Posterior vena cava (tissue), 2 donors: ENCODE results near the gene PLEKHF1. TPM values are rescaled to one million over a fixed set of nuclear protein-coding genes. Genes with fewer than 3 reads are reported as not detected.
"Not testable (repeated sequence)": the region's sequence is repeated elsewhere in the genome, so short reads cannot be mapped to it uniquely, and the experiment has no call there.

Source experiments
- DNase-seq: peaks from one replicate; pipeline ENCODE4 v3.0.0-alpha.2; 2020; ENCODE audit warnings: low spot score
- intact Hi-C, 2 donors: fragments of 100-400 bp; cut with DNase I; formaldehyde crosslinking; loops; one replicate each; pipeline versions ENCODE4 v1.14.1 to v1.14.2; 2022 to 2023
- long read RNA-seq, 2 donors: library from polyadenylated mRNA; unstranded; transcript quantifications; one replicate each; pipeline ENCODE4 v2.0.0, GENCODE V29; 2020 to 2021
- total RNA-seq, 2 donors: library from RNA; stranded (reverse); fragmentation: NEBNext Ultra II Directional; extraction: Animal tissue kit (Norgen Biotek cat#: 25700); gene quantifications; one replicate each; pipeline ENCODE4 v1.2.1, GENCODE V29; 2021
- donor health status: DM: yes; HTN: yes; CAD: no.
- donor health status: DM: yes; HTN: yes; CAD: no.

The PLEKHF1 gene, protein sequence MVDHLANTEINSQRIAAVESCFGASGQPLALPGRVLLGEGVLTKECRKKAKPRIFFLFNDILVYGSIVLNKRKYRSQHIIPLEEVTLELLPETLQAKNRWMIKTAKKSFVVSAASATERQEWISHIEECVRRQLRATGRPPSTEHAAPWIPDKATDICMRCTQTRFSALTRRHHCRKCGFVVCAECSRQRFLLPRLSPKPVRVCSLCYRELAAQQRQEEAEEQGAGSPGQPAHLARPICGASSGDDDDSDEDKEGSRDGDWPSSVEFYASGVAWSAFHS
- total RNA-seq, result 10 to 100 TPM; 20.7 to 21.0 TPM
- long read RNA-seq, donor 1, transcript PLEKHF1-201 (2 exons, 2,084 nt), result major isoform, 21 of 28 reads
- long read RNA-seq, donor 1, partial matches to known transcripts, result 0 of 28 reads
- long read RNA-seq, donor 1, other reads (novel, unspliced or antisense), result 3 of 28 reads
- long read RNA-seq, donor 2, transcript PLEKHF1-203 (2 exons, 543 nt), result minor isoform, 5 of 211 reads
- long read RNA-seq, donor 2, transcript PLEKHF1-204 (2 exons, 1,357 nt), result minor isoform, 48 of 211 reads
- long read RNA-seq, donor 2, transcript PLEKHF1-201 (2 exons, 2,084 nt), result major isoform, 144 of 211 reads
- long read RNA-seq, donor 2, partial matches to known transcripts, result 13 of 211 reads
- long read RNA-seq, donor 2, other reads (novel, unspliced or antisense), result 1 of 211 reads

DNA sequence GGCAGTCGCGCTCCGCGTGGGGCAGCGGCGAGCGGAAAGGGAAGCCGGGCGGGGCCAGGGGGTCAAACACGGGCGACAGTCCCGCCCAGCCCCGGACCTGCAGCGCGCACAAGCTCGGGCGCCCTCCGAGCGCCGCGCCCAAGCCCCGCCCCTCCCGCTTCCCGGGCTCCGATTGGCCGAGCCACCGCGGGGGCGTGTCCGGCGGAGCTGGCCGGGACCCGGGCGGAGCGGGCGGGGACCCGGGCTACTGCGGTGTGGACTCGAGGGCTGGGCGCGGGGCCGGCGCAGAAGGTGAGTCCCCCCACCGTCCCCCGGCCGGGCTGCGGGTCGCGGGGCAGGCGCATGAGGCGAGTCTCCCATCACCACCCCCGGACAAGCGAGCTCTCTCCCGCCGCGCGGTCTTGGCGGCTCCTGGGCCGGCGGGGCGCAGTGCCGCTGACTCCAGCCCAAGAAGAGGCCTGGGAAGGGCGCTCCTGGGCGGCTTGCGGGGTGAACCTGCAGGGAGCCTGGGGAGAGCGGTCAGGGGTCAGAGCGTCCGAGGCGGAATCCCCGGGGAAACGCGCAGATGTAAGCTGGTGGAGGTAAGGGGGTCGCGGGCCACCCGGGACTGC, at the start of gene PLEKHF1:
PLEKHF1 (plus strand) TSS at position 247 of the 611 bp plus-strand sequence. CDS start 8,379 bp downstream, outside the sequence.
- intact Hi-C loops, result loop anchor here in 1 of 2 donors (5.0 kb wide), 1 partner anchor 47 kb away; no protein-coding TSS in a partner anchor
- DNase-seq, result peak; percentile 96

DNA sequence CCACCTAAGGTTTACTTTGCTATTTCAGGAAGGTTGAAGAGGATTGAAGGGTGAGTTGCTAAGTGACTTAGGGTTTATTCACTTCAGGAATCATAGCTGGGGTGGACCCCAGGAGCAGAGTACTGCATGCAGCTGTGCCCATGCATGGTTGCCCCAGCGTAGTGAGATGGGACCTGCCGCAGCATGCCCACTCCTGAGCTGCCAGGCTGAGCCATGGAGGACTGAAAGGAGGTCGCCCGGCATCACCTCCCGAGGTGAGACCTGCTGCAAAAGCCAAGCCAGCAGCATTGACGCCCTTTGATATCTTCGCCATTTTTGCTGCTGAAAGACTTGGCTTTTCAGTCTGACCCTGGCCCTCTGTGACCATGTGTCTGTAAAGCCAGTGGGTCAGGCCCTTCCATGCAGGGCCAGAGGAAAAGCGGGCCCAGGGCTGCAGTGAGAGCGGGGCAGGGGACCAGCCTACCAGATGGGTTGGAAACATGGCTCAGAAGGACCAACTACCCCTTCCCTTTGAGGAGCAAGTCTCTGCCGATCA, 49.3 kb upstream of the PLEKHF1 start:
- intact Hi-C loops, result no loop called here

DNA sequence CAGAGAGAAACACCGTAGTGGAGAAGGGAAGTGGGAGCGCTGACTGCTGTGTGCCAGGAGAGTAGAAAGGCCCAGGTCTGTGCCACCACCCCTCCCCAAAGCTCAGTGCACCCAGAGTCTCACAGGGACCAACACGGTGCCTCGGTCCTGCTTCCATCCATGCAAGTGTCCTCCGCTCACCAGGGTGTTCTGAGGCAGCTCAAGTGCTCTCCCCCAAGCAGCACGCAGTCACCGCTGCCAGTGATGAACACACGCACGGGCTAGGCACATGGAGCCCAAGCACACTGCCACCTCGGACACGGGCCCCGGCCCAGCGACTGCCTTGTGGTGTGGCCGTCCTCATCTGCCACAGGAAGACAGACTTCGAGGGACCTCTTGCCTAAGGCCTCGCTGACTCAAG, 48.7 kb upstream of the PLEKHF1 start:
- intact Hi-C loops, result no loop called here
- no peak for DNase-seq

More for the DNA sequence above, 49.3 kb upstream of the PLEKHF1 start:
- no peak for DNase-seq

DNA sequence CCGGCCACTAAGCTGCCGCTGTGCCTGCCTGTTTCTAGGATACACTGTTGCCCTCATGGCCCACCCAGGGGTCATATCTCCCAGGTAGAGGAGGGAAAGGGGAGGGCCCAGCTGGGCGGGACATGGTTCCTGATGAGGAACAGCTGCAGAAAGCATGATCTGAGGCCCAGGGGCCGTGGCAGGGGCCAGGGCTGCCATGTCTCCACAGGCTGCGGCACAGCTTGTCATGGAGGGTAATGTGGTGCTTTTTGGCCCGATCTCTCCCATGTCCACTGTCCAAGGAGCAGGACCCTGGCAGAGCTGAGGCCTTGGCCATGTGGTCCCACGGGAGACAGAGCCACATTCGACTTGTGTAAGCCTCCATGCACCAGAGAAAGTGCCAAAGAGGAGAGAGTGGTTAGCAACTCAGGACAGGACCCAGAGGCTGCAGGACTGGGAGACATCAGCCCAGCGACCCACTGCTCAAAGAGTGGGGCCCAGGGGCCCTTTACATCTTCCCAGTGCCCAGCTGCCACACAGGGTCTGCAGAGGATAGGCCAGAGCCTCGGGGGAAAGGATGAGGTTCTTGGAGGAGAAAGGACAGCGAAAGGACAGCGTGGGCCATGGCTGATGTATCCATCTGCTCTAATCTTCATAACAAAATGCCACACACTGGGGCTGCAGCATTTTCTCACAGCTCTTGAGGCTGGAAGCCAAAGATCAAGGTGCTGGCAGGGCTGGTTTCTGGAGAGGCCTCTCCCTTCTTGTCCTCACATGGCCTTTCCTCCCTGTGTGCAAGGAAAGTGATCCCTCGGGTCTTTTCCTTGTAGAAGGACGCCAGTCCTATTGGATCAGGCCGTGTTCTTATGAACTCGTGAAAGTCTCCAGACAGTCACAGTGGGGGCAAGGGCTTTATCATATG, 47.6 kb upstream of the PLEKHF1 start:
- intact Hi-C loops, result no loop called here
- peak; percentile 59 for DNase-seq

DNA sequence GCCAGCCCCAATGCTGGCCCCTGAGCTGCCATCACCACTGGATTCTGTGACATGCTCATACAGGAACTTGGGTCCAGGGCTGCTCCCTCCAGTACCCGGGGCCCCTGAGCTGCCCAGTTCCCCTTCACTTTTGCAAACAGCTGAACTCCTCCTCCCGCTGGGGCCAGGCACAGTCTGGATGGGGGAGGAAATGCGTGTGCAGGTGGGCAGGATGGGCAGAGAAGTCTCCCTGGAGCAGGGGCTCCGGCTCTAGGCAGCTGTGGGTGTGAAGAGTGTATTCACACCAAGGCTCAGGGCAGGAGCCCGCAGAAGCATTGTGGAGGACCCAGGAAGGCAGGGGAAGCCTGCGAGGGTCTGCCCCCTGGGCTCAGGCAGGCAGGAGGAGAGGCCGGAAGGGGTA, 46.8 kb upstream of the PLEKHF1 start:
- peak; percentile 66 for DNase-seq
- intact Hi-C loops, result no loop called here

DNA sequence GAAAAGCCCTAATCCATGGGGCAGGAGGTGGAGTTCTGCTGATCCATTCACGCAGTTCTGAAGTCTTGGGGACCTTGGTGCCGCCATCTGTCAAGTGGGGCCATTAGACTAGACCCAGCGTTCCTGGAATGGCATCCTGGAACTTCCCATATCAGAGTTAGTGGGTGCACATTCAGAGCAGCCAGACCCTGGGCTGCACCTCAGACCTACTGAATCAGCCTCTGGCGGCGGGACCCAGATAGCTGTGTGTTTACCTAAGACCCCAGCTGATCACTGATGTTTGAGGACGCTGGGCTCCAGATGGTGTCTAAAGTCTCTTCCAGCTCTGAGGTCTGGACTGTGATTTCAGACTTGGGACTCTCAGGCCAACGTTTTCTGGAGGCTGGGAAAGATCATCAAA, 46.4 kb upstream of the PLEKHF1 start:
- no peak for DNase-seq
- intact Hi-C loops, result no loop called here

DNA sequence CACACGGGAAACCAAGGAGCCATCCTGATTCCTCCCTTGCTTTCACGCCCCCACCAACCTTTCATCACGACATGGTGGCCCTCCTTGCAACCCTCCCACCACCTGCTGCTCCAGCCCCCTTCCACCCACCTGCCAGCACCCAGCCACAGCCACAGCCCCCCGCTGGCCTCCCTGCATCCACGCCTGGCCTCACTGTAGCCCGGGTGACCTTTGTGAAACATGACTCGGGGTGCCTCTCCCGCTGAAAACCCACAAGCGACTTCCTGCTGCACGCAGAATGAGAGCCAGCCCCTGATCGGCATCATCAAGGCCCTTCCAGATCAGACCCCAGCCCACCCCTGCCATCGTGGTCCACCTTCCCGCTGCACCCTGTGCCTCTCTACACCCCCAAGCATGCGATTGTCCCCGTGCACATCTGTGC, 44.3 kb upstream of the PLEKHF1 start:
- no peak for DNase-seq

DNA sequence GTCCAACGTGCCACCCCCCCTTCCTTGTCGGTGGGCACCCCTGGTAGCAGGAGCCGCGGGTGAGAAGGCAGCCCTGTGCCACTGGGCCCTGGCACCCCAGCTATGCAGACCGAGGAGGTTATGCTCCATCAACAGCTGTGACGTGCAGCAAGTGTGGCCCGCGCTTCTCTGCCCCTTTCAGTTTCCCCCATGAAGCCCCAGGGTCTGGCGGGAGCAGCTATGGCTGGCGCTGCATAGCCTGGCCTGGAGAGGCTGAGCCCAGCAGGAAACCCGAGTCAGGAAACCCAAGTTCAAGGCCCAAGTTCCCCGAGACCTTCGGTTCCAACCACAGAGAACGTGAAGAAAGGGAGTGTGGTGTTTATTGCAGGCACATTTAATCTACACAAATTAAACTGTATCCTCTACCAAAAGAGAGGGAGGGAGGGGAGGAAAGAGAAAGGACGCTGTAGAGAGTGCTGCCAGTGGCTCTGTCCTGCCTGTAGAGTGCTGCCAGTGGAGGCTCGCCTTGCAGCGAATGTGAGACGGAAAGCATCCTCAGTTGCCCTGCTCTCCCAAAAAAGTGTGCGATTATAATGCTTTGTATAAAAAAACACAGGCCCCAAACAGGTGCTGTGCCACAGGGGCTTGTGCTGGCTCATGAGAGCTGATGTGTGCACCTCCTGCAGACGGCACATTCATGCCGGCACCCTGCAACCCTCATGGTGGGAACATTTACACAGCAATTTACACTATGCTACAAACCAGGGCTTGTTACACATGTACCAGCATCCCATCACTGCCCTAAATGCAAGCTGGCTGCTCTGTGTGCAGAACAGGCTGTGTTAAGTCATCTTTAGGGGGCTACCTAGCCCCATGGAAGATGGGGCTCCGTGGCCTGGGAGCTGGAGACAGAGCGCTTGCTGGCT, 42.8 kb upstream of the PLEKHF1 start:
- DNase-seq, result no peak
- intact Hi-C loops, result no loop called here

More for the DNA sequence above, 44.3 kb upstream of the PLEKHF1 start:
- intact Hi-C loops, result no loop called here

DNA sequence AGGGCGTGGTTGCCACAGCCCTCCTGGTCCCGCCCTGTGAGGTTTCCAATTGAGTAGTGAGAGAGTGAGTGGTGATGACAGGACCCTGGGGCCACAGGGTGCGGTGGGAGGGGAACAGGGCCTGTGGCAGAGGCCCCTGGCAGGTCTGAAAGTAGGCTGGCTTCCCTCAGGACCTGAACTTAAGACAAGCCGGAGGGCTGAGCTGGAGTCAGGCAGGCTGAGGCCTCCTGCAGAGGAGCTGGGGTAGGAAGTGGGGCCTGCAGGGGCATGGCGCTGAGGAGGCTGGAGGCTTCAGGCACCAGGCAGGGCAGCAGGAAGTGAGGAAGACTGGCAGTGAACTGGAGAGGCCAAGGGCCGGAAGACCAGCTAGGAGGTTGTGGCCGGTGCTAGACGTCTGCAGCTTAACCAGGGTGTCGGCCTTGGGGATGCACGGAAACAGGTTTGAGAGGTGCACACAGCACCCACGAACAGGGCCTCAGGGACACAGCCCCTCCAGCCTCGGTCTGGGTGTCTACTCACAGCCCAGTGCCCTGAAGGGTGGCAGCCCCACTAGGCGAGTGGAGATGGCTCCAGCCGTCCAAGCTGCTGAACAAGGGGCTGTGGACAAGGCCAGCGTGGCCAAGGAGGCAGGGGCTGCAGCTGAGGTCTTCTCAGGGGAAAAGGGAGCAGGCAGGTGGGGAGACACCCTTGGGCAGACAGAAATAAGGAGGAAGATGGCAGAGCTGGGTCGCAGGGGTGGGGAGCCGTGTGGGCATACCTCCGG, 41.4 kb upstream of the PLEKHF1 start:
- intact Hi-C loops, result no loop called here
- no peak for DNase-seq

DNA sequence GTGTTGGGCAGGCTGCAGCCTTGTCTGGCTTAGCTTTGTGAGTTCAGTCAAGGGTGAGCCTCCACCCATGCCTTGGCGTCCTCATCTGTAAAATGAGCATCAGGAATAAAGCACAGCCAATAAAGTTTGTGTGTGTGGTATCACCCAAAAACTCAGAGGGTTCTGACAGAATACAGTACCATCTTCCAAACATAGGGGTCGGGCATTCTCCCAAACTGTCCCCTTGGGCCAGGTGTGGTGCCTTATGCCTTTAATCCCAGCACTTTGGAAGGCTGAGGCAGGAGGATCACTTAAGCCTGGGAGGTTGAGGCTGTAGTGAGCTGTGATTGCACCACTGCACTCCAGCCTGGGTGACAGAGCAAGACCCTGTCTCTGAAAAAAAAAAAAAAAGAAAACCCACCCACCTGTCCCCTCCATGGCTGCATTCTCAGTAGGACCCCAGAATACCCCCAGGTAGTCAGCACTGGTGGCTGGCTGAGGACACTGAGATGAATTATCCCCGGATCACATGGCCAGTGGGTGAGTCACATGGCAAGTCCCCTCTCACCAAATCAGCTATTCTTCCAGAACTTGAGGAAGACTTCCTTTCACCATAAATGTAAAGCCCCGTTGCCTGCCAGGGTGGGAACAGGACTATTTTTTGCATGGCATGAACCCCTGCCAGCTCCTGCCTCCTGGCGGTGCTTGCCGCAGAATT, 40.6 kb upstream of the PLEKHF1 start:
- peak; percentile 28 for DNase-seq

DNA sequence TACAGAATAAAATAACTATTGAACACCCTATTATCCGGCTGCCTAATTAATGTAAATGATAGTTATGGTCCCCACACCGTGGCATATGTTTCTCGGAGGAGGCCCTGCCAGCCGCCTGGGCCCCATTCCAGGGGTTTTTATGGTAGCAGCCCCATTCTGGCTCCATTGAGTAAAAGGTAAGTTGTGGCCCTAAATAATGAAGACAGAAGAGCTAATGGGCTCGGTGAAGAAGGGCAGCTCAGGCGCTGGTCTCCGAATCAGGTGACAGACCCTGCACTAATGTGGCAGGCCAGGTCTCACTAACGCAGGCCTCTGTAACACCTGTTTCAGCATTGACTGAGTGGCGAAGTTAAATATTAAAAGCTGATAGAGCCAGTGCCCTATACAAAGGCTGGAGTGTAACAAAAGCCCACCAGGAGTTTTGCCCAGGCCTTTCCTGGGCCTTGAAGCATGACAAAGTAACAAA, 40.0 kb upstream of the PLEKHF1 start:
- intact Hi-C loops, result no loop called here
- peak; percentile 34 for DNase-seq

More for the DNA sequence above, 40.6 kb upstream of the PLEKHF1 start:
- intact Hi-C loops, result no loop called here

DNA sequence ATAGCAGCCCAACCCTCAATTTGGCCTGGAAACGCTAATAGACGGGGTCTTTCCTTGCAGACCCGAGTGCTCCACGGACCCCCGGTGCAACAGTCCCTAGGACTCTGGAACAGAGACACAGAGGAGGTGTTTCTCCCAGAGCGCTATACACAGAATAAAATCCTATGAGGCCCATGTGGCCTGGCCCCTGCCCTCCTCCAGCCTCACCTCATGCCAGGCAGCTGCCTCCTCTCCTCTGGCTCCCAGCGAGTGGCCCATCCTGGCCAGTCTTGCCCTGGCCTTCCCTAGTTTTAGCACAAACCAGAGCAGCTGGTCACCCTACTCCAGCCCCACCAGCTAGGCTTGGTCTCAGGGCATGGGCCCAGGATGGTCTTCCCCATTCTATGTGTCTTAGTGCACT, 38.9 kb upstream of the PLEKHF1 start:
- intact Hi-C loops, result no loop called here
- DNase-seq, result peak; percentile 66

DNA sequence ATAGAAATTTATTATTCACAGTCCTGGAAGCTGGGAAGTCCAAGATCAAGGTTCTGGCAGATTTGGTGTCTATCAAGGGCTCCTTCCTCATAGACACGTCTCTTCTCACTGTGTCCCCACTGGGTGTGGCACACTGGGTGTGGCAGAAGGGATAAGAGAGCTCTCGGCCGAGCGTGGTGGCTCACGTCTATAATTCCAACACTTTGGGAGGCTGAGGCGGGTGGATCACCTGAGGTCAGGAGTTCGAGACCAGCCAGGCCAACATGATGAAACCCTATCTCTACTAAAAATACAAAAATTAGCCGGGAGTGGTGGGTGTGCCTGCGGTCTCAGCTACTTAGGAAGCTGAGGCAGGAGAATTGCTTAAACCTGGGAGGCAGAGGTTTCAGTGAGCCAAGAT, 38.4 kb upstream of the PLEKHF1 start:
- intact Hi-C loops, result not testable (repeated sequence)
- peak; percentile 40 for DNase-seq

DNA sequence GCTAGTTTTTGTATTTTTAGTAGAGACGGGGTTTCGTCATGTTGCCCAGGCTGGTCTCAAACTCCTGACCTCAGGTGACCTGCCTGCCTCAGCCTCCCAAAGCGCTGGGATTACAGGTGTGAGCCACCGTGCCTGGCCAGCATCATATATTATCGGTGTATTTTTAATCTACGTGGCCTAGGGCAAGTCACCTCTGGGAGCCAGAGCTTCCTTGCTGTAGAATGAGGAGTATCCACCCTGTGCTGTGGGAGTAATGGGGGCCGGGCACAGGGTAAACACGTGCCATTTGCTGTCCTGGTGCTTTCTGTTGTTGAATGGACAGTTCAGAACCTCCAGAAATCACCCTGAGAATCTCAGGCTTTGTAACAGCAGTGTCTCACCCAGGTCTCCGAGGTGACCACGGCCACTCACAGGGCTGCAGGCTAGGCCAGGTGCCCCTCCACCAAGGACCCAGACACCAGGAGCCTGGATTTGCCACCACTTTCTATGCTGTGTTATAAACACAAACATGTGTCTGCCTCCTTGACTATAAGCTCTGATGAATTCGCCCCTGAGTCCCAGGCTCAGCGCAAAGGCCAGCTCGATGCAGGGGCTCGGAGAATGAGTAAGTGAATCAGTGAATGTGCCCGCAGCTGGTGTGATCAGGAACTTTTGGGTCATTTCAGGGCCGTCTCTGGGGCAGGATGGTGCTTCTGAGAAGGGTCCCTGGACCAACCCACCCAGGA, 36.4 kb upstream of the PLEKHF1 start:
- peak; percentile 66 for DNase-seq
- intact Hi-C loops, result no loop called here

DNA sequence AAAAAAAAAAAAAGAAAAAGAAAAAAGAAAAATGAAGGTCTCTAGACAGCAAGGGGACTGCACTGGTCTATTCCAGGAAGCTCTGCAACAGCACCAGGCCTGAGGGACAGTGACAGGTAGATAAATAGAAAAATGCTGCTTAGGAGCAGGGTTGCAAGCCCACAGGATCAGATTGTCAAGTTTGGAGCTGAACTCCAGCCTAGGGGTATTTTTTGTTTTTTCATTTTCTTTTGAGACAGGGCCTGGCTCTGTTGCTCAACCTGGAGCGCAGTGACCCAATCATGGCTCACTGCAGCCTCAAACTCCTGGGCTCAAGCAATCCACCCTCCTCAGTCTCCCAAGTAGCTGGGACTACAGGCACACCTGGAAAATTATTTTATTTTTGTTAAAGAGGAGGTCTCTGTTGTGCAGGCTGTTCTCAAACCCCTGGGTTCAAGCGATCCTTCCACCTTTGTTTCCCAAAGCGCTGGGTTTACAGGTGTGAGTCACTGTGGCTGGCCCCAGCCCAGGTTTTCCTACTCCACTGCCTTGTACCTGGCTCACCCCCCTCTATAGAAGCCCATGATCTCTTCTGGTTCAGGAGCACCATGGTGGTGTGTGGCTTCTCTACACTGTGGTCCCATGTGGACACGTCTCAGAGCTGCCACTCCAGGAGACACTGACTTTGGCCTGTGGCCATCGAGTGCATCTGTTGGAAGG, 35.3 kb upstream of the PLEKHF1 start:
- intact Hi-C loops, result no loop called here
- DNase-seq, result peak; percentile 55
